Measurements from ENCODE around the gene PDE7B. TPM values are rescaled to one million over a fixed set of nuclear protein-coding genes. Genes with fewer than 3 reads are reported as not detected.

Gene PDE7B
- total and polyA plus RNA-seq, 10 donors = 0.54 to 4.6 (median 1.5) TPM

DNA sequence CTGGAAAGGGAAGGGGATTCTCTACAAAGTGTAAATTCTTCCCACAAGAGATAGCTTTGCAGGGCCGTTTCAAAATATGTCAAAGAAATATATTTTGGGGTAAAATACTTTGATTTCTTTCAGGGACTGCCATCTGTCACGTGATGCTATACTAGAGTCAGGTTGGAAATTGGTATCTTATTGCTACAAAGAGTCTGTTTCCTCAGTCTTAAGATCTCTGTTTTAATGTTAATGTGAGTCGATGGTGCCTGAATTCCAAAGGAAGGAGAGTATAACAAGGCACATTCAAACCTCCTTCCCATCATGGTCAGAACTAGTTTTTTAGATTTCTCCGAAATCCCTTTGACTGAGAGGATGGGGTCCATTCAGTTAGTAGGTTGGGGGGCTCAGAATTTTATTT is 36.3 kb upstream of the PDE7B start:
- TF ChIP-seq, protein P1, sequence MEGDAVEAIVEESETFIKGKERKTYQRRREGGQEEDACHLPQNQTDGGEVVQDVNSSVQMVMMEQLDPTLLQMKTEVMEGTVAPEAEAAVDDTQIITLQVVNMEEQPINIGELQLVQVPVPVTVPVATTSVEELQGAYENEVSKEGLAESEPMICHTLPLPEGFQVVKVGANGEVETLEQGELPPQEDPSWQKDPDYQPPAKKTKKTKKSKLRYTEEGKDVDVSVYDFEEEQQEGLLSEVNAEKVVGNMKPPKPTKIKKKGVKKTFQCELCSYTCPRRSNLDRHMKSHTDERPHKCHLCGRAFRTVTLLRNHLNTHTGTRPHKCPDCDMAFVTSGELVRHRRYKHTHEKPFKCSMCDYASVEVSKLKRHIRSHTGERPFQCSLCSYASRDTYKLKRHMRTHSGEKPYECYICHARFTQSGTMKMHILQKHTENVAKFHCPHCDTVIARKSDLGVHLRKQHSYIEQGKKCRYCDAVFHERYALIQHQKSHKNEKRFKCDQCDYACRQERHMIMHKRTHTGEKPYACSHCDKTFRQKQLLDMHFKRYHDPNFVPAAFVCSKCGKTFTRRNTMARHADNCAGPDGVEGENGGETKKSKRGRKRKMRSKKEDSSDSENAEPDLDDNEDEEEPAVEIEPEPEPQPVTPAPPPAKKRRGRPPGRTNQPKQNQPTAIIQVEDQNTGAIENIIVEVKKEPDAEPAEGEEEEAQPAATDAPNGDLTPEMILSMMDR (IDR thresholded peaks at IDR 0.05 in 8 of 11, conservative IDR thresholded peaks at IDR 0.05 in 3 of 11) = no peak
- no peak for TF ChIP-seq POLR2A (IDR thresholded peaks at IDR 0.05)
- no peak for TF ChIP-seq POLR2AphosphoS5 (IDR thresholded peaks at IDR 0.05)
- Histone ChIP-seq H3K36me3 (no peaks in the 10 kb centered on the region), H3K4me1 (no peaks in the 10 kb centered on the region), H3K27ac (no peak overlapping the region), H3K9me3 (no peaks in the 10 kb centered on the region), H3K4me3 (no peak overlapping the region), H3K27me3 (replicated peaks in 1 of 7) (no peaks in the 10 kb centered on the region)
- WGBS, 5 donors = 85 to 91% (median 89%) methylated on average over 4 of the region's 4 CpGs
- intact Hi-C loops (cut with DNase I; ENCODE audit: low total_unique reads) = no loop called here
- no peak for DNase-seq

GRCh38 chr6:135817035-135817434 is 34.5 kb upstream of the PDE7B start:
- 86 to 97% (median 94%) methylated on average over 2 of the region's 2 CpGs for WGBS, 5 donors
- intact Hi-C loops (cut with DNase I; ENCODE audit: low total_unique reads) = no loop called here
- no peaks in the 10 kb centered on the region for H3K36me3 ChIP-seq
- H3K4me1 ChIP-seq = no peaks in the 10 kb centered on the region
- no peak for DNase-seq
- H3K4me3 ChIP-seq = no peak overlapping the region
- H3K27me3 ChIP-seq (replicated peaks in 1 of 7) = no peaks in the 10 kb centered on the region
- no peak for TF ChIP-seq POLR2A (IDR thresholded peaks at IDR 0.05)
- TF ChIP-seq POLR2AphosphoS5 (IDR thresholded peaks at IDR 0.05) = no peak
- TF ChIP-seq, protein P1 (IDR thresholded peaks at IDR 0.05 in 8 of 11, conservative IDR thresholded peaks at IDR 0.05 in 3 of 11) = no peak
- no peak overlapping the region for H3K27ac ChIP-seq
- no peaks in the 10 kb centered on the region for H3K9me3 ChIP-seq

DNA sequence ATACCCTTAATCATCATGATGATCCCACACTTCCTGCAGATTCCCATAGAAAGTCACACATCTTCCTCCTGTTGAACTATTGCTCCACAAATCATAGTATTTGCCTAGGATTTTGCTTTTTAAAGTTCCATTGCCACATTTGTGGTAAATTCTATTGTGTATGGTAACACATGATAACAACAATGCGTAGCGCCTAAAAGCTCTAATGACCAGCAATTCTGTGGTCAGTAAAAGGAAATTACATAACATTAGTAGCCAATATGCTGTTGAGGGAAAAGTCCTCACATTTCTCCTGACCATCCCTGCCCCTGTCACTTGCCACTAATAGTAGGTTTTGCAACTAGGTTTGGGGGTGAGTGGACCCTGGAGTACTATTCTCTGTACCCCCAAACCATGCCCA is 31.8 kb upstream of the PDE7B start:
- no peak for TF ChIP-seq POLR2AphosphoS5 (IDR thresholded peaks at IDR 0.05)
- no peak for TF ChIP-seq POLR2A (IDR thresholded peaks at IDR 0.05)
- TF ChIP-seq, protein P1 (IDR thresholded peaks at IDR 0.05 in 8 of 11, conservative IDR thresholded peaks at IDR 0.05 in 3 of 11) = no peak
- no peaks in the 10 kb centered on the region for H3K36me3 ChIP-seq
- DNase-seq = no peak
- WGBS, 5 donors = 54 to 90% (median 74%) methylated on average over 2 of the region's 2 CpGs
- H3K9me3 ChIP-seq = no peaks in the 10 kb centered on the region
- no peaks in the 10 kb centered on the region for H3K4me1 ChIP-seq
- H3K27me3 ChIP-seq (replicated peaks in 1 of 7) = no peaks in the 10 kb centered on the region
- H3K4me3 ChIP-seq = no peak overlapping the region
- H3K27ac ChIP-seq = no peak overlapping the region
- intact Hi-C loops (cut with DNase I; ENCODE audit: low total_unique reads) = no loop called here

DNA sequence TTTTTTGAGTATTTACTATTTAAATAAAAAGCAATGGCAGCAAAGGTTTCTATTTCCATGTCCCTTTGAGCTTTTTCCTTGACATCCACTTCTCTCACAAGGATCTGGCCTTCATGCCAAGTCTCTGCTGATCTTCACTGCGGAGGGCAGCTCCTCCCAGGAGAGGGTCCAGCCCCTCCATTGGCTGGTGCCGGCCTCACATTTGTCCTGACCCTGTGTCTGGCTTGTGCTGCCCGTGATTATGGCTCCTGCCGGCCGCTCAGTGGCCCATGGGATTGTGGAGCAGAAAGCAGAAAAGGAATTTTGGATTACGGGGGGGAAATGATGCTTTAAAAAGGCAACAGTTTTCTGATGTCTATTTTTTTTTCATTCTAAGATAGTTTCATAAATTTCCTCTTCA is 31.2 kb upstream of the PDE7B start:
- Histone ChIP-seq H3K4me3 (no peak overlapping the region), H3K36me3 (no peaks in the 10 kb centered on the region), H3K27ac (no peak overlapping the region), H3K9me3 (no peaks in the 10 kb centered on the region), H3K27me3 (replicated peaks in 1 of 7) (no peaks in the 10 kb centered on the region), H3K4me1 (no peaks in the 10 kb centered on the region)
- DNase-seq = no peak
- TF ChIP-seq POLR2AphosphoS5 (IDR thresholded peaks at IDR 0.05) = no peak
- no peak for TF ChIP-seq POLR2A (IDR thresholded peaks at IDR 0.05)
- TF ChIP-seq, protein P1 (IDR thresholded peaks at IDR 0.05 in 8 of 11, conservative IDR thresholded peaks at IDR 0.05 in 3 of 11) = no peak
- intact Hi-C loops (cut with DNase I; ENCODE audit: low total_unique reads) = no loop called here
- WGBS, 5 donors = 71 to 83% (median 83%) methylated on average over 6 of the region's 6 CpGs
